ENCODE data around the gene GSTM5.
"Not testable (repeated sequence)": the region's sequence is repeated elsewhere in the genome, so short reads cannot be mapped to it uniquely, and the experiment has no call there.

Gene GSTM5

DNA sequence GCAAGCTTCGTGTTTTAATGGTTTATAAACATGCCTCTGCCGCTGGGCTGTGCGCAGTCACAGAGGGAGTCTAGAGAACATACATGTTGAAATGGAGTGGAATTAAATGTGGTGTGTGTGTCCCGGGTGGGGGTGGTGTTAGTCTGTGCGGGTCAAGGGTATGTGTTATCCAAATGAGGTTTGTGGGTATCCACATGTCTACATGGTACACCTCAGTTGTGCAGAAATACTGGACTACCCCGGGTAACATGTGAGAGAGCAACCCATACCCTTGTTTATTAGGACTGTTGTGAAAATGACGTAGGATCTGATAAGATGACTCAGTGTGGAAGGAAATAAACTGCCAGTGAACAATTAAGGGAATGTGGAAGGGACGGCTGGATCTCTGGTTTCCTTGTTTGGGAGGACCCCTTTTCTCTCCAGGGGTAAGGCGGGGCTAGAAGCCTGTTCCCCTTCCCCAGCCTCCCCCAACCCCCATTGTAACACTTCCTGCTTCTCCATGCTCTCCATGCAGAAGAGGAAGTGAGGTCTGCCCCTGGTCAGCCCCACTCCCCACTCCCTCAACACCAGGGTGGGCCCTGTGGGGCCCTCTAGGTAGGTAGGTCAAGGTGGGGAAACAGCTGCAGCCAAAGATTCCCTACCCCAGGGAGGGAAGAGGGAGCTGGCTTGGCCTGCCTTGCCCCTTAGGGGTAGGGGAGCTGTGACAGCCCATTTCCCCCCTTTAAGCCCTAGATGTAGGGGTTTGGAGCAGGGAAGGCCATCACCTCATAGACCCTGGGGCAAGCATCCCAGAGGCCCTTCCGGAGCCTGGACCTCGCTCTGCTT lies 51.0 kb downstream of the GSTM5 start:
- DNase-seq = peak; percentile 34

DNA sequence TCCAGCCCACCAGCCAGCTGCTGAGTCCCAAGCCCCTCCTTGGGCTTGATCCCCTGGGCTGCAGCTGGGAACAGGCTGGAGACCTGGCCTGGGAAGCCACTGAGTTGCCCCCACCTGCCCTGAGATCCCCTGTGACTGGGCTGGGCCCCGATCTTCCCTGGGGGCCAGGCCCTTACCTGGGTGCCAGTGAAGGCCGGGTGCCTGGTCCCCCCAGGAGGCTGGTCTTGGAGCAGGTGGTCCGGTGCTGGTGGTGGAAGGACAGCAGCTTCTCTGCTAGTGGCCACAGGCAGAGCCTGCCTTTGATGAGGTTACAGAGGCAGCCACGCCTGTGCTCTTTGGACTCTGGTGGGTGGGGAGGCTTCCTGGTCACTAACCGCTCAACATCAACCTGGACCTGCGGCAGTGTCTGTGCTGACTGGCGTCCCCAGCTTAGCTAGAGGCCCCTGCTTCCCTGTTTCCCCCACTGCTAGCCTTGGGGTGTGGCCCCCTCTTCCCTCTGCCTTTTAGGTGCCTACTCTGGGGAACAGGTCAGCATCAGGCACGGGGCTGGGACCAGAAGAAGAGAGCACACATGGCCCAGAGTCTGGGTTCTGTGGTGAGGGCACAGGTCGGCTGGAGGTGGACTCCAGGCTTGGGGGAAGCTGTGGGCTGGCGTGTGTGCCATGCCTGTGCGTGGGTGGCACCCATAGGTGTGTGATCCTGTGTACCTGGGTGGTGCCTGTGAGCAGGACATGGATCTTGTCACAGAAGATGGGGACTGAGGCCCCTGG lies 51.8 kb downstream of the GSTM5 start, which contains the start of gene EPS8L3:
Gene EPS8L3, minus strand, starts transcription at position 278 of the 770 bp plus-strand sequence. CDS start 2,174 bp downstream, outside the sequence.
- DNase-seq = no peak

DNA sequence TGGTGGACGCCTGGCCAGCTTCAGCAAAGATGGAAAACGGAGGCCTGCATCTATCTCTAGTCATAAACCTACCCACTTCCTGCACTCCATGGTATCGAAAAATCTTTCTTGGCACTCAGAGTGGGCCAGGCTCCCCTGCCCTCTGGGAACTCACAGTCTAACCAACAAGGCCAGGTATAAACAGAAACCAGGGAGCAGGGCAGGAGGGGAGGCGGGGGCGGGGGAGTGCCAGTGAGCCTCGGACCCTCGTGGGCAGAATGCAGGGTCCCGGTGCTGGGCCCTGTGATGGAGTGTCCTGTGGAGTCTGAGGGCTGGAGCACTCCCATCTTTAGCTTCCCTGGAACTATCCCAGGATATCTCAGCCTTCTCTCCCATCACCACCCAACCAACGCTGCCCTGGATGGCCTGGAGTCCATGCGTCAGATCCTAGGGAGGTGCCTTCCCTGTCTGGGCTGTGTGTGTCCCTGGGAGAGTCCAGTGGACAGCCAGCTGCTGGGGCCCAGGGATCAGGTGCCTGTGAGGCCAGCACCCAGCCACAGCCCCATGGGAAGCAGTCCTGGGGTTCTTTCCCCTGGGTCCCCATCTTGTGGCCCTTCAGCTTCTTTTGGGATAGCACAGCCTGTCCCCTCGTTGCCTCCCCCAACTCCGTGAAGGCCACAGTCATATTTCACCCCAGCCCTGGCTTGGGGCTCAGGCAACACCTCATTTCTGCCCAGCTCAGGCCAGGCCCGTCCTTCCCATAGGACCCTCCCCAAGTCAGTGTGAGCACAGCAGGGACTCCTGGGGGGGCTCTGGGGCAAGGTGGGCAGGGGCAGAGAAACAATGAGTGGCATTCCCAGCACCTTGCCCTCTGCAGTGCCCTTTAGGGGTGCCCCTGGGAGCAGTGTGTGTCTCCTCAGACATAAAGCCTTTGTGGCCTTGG lies 52.8 kb downstream of the GSTM5 start:
- DNase-seq = no peak

DNA sequence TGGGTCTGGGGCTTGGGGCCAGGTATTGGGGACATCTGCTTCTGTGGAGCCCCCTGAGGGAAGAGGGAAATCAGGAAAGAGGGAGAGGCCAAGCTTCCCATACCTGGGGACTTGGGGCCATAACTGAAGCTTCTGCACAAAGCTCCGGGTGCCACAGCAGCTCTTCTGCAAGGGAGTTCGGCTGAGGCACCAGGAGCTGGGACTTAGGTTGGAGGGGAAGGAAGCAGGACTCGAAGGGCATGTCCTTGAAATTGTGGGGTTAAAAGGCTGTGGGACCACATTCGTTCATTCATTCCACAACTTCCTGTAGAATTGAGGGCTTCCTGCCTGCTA lies 53.4 kb downstream of the GSTM5 start:
- no peak for DNase-seq

- no peak for DNase-seq
Observed at GRCh38 chr1:109765896-109766615, 54.0 kb downstream of the GSTM5 start.

DNA sequence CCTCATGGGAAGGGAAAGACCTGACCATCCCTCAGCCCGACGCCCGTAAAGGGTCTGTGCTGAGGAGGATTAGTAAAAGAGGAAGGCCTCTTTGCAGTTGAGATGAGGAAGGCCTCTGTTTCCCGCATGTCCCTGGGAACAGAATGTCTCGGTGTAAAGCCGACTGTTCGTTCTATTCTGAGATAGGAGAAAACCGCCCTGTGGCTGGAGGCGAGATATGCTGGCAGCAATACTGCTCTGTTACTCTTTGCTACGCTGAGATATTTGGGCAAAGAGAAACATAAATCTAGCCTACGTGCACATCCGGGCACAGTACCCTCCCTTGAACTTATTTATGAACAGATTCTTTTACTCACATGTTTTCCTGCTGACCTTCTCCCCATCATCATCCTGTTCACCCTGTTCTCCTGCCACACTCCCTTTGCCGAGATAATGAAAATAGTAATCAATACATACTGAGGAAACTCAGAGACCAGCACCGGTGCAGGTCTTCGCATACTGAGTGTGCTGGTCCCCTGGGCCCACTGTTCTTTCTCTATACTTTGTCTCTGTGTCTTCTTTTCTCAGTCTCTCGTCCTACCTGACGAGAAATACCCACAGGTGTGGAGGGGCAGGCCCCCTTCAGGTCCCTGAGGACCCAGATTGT lies 55.1 kb downstream of the GSTM5 start:
- DNase-seq = not testable (repeated sequence)

Data from CD4-positive, alpha-beta T cell treated with Interferon gamma for 1 hour (primary cell).